Stimulated activated naive CD8-positive, alpha-beta T cell treated with anti-CD3 and anti-CD28 coated beads, Interleukin-15, Interleukin-2, amounts not matched to agents 100 U/mL and 50 U/mL, for 24 hours (primary cell): Measurements from ENCODE around the gene CENPVL3.
"Not testable (repeated sequence)": the region's sequence is repeated elsewhere in the genome, so short reads cannot be mapped to it uniquely, and the experiment has no call there.

Experiments
- ATAC-seq: fragments of 150-1000 bp; cut with Tn5 transposase; one replicate; pipeline ENCODE4 v1.10.0; 2021
- DNase-seq: peaks from one replicate; pipeline ENCODE4 v3.0.0; 2021

The CENPVL3 gene

GRCh38 chrX:51618241-51619155 lies at the start of gene CENPVL3:
TSS of gene CENPVL3 (minus strand) at chrX:51618912. CDS start at chrX:51618873, 39 bp downstream.
- DNase-seq = peak; percentile 8
- not testable (repeated sequence) for ATAC-seq

DNA sequence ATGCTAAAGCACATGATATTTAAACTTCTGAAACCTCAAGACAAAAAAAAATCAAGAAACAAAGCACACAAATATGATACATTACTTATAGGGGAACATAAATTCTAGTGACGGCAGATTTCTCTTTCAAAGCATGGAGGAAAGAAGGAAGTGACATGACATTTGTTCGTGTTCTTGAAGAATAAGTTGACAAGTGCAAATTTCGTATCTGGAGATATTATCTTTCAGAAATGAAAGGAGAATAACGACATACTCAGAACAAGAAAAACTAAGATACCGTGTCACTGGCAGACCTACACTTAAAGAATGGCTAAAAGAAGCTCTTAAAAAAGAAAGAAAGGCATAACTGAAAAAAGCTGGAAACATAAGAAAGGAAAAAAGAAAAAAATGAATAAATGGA lies 47.3 kb upstream of the CENPVL3 start:
- no peak for ATAC-seq
- no peak for DNase-seq

GRCh38 chrX:51643377-51643776 lies 24.7 kb upstream of the CENPVL3 start:
- ATAC-seq = no peak

GRCh38 chrX:51641421-51642021 lies 22.8 kb upstream of the CENPVL3 start:
- DNase-seq = no peak
- ATAC-seq = no peak

More at GRCh38 chrX:51643377-51643776, 24.7 kb upstream of the CENPVL3 start:
- DNase-seq = no peak

DNA sequence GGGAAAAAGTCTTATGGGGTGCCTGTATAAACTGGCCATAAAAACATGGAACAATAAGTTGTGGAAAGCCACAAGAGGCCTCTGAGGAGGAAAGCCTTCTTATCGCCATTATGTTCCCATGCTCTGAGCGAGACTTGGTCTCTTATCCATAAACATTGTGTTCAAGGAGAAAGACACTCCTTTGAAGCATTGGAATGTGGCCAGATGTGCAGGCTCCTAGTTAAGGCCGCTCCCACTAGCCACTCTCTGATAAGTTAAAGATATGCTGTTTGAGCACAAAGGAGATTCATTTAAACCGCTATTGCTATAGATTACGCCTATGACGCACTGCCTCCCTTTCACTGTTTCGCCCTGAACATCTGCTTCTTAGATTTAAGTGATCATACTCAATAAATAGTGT lies 17.8 kb upstream of the CENPVL3 start:
- not testable (repeated sequence) for ATAC-seq, DNase-seq

DNA sequence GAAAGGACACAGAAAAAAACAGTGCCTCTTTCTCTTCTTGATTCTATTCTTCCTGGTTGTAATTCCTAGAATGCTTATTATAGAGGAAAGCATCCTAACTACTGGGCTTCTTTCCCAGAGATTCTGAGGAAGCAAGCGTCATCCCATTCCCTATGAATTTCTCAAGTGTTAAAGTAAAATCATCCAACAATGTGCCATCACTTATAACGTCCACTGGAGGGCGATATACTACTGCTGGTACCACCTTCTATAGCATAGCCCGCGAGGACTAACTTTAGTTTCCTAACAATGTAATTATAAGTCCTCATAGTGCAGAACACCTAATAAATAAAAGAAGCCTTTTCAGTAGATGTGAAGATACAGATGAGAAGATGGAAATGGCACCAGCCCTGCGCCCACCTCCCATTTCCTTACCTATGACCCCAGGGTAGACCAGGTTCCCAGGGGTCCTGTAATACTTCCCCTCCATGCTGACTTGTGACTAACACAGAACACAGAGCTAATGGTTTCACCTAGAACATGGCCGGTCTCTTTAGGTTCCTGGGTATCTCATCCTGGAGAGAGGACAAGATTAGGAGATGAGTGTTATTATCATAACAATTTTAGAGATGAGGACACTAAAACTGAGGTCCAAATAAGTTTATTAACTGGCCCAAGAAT lies 4.2 kb downstream of the CENPVL3 start:
- DNase-seq (no peak), ATAC-seq (peak; percentile 52)

DNA sequence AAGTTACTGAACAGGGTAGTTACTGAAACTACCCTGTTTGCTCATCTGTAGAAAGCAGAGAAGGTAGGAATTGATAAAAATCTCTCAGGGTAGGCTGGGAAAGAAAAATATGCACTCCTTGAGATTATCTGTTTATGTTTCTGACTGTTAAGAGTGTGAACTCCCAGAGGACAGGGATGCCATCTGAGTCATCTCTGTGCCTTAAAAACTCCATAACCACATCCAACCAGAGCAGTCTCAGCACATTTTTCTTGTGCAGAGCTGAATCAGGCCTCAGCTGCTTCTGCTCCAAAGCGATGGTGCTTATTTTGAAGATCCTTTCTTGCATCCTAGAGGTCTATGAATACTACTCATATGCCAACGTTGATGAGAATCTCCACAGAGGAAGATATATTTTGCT lies 9.9 kb downstream of the CENPVL3 start:
- ATAC-seq = no peak
- DNase-seq = no peak

GRCh38 chrX:51608126-51608525 lies 10.6 kb downstream of the CENPVL3 start:
- DNase-seq (peak; percentile 7), ATAC-seq (peak; percentile 49)

DNA sequence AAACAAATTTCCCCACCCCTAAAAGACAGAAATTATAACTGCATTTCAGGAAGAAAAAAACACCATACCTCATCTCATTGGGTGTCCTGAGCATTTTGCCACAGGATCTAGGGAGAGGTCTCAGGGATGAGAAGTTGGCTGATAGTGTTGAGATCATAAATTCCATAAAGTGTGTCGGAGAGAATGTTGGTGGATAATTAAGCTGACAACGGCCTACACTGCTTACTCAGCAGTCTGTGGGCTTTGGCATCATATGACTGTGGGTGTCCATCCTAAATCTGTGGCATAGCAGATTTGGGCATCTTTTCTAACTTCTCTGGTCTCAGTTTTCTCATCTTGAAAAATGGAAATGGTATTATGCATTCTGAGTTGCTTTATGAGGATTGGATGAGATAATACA lies 12.3 kb downstream of the CENPVL3 start:
- ATAC-seq = no peak
- DNase-seq = no peak

DNA sequence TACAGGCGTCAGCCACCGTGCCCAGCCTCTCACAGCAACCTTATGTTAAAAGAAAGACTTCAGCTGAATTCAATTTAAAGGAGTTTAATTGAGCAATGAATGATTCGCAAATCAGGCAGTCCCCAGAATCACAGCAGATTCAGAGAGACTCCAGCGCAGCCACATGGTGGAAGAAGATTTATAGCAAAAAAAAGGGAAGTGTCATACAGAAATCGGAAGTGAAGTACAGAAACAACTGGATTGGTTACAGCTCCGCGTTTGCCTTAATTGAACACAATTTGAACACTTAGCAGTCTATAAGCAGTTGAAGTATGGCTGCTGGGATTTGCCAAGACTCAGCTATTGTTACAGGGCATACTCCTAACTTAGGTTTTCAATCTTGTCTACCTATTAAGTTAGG lies 19.8 kb downstream of the CENPVL3 start:
- DNase-seq (no peak), ATAC-seq (no peak)

- no peak for DNase-seq
- no peak for ATAC-seq
Measured at GRCh38 chrX:51571874-51572273, 46.8 kb downstream of the CENPVL3 start.

DNA sequence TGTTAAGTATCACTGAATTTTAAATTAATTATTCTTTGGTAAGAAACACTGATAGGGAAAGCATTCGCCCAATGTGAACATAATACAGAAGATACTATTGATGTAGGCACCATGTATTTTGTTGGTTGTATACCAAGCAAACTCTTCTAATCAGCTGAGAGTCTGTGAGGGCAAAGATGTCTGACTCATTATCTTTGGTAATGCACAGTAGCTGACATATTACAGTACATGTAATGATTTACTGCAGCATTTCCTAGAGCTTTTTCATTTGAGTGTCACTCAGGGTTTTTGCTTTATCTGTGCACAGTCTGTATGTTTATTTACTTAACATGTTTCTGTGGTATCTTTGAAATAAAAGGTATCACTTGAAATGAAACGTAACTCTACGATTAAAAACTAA lies 49.2 kb downstream of the CENPVL3 start:
- DNase-seq (no peak), ATAC-seq (no peak)

DNA sequence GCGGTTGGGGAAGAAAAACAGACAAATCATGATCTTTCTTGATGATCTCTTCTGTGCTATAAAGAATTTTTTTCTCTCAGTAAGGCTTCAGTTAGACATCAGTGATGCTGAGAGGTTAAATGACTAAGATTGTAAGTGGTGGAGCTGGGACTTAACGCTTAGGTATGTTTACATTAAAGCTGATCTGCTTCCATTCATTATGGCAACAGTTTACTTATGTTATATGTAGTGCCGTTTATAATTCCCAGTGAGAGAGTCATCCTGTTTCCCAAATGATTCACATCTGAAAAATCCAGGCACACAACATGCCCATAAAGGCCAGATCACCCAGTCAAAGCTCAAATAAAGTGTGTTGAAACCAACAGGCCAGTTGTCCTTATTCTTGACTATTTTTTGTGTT lies 50.1 kb downstream of the CENPVL3 start:
- DNase-seq (no peak), ATAC-seq (no peak)
